ENCODE data around the gene GDPD5.

DNA sequence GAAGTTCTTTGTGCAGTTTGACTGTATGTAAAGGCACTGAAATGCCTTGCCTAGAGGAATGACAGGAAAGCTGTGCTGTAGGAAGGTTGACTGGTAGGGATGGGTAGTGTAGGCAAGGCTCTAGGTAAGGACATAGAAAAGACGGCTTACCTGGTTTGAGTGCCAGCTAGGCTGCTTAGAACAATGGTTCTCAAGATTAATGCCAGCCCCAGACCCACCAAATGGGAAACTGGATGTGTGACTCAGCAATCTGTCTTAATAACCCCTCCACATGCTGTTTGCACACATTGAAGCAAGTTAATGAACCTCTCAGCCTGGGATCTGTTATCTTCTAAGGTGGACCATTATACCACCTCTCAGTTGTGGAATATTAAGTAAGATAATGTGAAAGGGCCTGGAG lies 122.7 kb downstream of the GDPD5 start:
- no peak for TF ChIP-seq POLR2A (IDR thresholded peaks at IDR 0.05)
- TF ChIP-seq, protein P1, sequence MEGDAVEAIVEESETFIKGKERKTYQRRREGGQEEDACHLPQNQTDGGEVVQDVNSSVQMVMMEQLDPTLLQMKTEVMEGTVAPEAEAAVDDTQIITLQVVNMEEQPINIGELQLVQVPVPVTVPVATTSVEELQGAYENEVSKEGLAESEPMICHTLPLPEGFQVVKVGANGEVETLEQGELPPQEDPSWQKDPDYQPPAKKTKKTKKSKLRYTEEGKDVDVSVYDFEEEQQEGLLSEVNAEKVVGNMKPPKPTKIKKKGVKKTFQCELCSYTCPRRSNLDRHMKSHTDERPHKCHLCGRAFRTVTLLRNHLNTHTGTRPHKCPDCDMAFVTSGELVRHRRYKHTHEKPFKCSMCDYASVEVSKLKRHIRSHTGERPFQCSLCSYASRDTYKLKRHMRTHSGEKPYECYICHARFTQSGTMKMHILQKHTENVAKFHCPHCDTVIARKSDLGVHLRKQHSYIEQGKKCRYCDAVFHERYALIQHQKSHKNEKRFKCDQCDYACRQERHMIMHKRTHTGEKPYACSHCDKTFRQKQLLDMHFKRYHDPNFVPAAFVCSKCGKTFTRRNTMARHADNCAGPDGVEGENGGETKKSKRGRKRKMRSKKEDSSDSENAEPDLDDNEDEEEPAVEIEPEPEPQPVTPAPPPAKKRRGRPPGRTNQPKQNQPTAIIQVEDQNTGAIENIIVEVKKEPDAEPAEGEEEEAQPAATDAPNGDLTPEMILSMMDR (IDR thresholded peaks at IDR 0.05) = no peak

Data from adrenal gland (tissue), 5 donors.